Transverse colon (tissue), 4 donors: ENCODE measurements around the gene EGLN1.

Source experiments
- POLR2AphosphoS5 ChIP-seq, 3 donors: sonication (generic); formaldehyde crosslinking; IDR thresholded peaks; one replicate each; pipeline ENCODE4 v1.6.1; 2016; ENCODE audit warnings: antibody characterized with exemption in 3 of 3
- TF ChIP-seq, protein P1 (sequence below), 5 experiments: fragments of 200-600 bp in 3 of 5; fragments of 450-650 bp in 2 of 5; sonication (generic) in 3 of 5; IDR thresholded peaks; 1 replicate in 2 of 5; 2 replicates in 3 of 5; pipeline ENCODE4 v1.5.1; 2016 to 2017; ENCODE audit warnings: antibody characterized with exemption in 5 of 5, inconsistent platforms in 3 of 5, mild to moderate bottlenecking in 2 of 5, moderate library complexity in 1 of 5

DNA sequence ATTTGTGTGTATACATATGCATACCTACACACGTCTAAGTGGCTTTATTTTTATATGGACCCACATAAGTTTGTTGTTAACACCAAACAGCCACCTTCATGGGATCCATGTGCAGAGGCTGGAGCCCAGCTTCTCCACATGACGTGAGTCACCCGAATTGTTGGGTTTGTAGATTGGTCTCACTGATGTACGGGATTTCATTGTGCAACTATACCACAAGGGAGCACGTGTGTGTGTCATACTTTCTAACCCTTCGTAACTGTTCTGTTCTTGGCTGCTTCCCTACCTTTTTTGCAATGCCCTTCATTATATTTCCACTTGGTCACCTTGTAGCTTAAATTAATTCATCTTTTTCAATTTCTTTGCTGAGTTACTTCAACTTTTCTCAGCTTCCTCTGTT lies 63.0 kb downstream of the EGLN1 start:
- peak in 2 of 3 donors; percentile 10 to 25 for TF ChIP-seq POLR2AphosphoS5 (IDR thresholded peaks at IDR 0.05)
- TF ChIP-seq, protein P1, sequence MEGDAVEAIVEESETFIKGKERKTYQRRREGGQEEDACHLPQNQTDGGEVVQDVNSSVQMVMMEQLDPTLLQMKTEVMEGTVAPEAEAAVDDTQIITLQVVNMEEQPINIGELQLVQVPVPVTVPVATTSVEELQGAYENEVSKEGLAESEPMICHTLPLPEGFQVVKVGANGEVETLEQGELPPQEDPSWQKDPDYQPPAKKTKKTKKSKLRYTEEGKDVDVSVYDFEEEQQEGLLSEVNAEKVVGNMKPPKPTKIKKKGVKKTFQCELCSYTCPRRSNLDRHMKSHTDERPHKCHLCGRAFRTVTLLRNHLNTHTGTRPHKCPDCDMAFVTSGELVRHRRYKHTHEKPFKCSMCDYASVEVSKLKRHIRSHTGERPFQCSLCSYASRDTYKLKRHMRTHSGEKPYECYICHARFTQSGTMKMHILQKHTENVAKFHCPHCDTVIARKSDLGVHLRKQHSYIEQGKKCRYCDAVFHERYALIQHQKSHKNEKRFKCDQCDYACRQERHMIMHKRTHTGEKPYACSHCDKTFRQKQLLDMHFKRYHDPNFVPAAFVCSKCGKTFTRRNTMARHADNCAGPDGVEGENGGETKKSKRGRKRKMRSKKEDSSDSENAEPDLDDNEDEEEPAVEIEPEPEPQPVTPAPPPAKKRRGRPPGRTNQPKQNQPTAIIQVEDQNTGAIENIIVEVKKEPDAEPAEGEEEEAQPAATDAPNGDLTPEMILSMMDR (IDR thresholded peaks at IDR 0.05): no peak
